ENCODE results near the gene HS6ST2.

- TF ChIP-seq CTCF (IDR thresholded peaks at IDR 0.05 in 2 of 3, conservative IDR thresholded peaks at IDR 0.05 in 1 of 3; ENCODE audit: control insufficient read depth in 2 of 3, extremely low read depth in 1 of 3, insufficient read depth in 1 of 3, low read depth in 3 of 3, low read length in 3 of 3) (no peak), ELK1 (IDR thresholded peaks at IDR 0.05; ENCODE audit: low read depth, low read length) (no peak), PAX8 (IDR thresholded peaks at IDR 0.05) (no peak)
These were observed 25.7 kb upstream of the HS6ST2 start for GRCh38 chrX:132984058-132984650.

Data from GM12878 (cell line).